ENCODE results near the gene RTF1.

The RTF1 gene

DNA sequence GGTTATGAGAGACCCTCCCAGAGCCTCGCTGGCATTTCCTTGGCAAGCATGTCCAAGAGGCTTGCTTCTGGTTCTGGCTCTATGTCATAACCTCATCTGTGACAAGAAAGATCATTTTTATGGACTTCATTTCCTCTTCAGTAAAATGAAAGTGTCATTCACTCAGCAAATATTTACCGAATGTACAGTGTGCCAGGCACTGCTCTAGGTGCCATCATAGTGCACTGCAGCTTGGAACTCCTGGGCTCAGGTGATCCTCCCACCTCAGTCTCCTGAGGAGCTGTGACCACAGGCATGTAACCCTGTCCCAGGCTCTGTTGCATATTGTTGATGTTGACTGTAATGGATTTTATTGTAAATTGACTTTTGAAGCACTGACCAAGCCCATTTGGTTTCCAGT is 58.0 kb downstream of the RTF1 start:
- no peaks in the 10 kb centered on the region for H3K9me3 ChIP-seq (ENCODE audit: control insufficient read depth, insufficient read depth, low read depth, low read length)
- ChIA-PET CTCF (interaction anchor here (1.5 kb wide), 1 partner anchor 9 kb away, joined by 6 read pairs; no protein-coding TSS in a partner anchor), POLR2A (no interaction called here)
- H3K27ac ChIP-seq (ENCODE audit: extremely low read depth, low read depth, low read length) = no peak overlapping the region
- no peak overlapping the region for H3K4me3 ChIP-seq (ENCODE audit: low read depth, low read length)
- no peaks in the 10 kb centered on the region for H3K4me1 ChIP-seq (ENCODE audit: control insufficient read depth, insufficient read depth, low read length)
- peaks cover 28 to 74% of the 10 kb centered on the region in 2 experiments for H3K36me3 ChIP-seq (ENCODE audit: control insufficient read depth in 2 of 2, insufficient read depth in 1 of 2, low read length in 2 of 2)
- TF ChIP-seq ZNF2 (tag by site-specific recombination; IDR thresholded peaks at IDR 0.05) (no peak), ZBTB21 (tag by site-specific recombination; IDR thresholded peaks at IDR 0.05) (no peak), ZNF354C (tag by site-specific recombination; IDR thresholded peaks at IDR 0.05; ENCODE audit: borderline replicate concordance, low read depth) (no peak), MEIS1 (CRISPR knock-in tag; IDR thresholded peaks at IDR 0.05; ENCODE audit: borderline replicate concordance) (no peak), TSHZ1 (tag by site-specific recombination; IDR thresholded peaks at IDR 0.05; ENCODE audit: borderline replicate concordance) (no peak), ZNF600 (tag by site-specific recombination; IDR thresholded peaks at IDR 0.05) (no peak), ZNF707 (tag by site-specific recombination; IDR thresholded peaks at IDR 0.05) (no peak), ZNF26 (tag by site-specific recombination; IDR thresholded peaks at IDR 0.05) (no peak), HOXD13 (CRISPR knock-in tag; IDR thresholded peaks at IDR 0.05; ENCODE audit: borderline replicate concordance) (no peak), ZNF521 (tag by site-specific recombination; IDR thresholded peaks at IDR 0.05) (no peak), GLIS1 (tag by site-specific recombination; IDR thresholded peaks at IDR 0.05) (no peak), ZNF121 (tag by site-specific recombination; IDR thresholded peaks at IDR 0.05) (no peak), REPIN1 (tag by site-specific recombination; IDR thresholded peaks at IDR 0.05; ENCODE audit: low read depth) (no peak), ZNF302 (tag by site-specific recombination; IDR thresholded peaks at IDR 0.05; ENCODE audit: low read depth) (no peak), SETDB1 (IDR thresholded peaks at IDR 0.05; ENCODE audit: insufficient read length, low read length) (no peak), ZNF544 (tag by site-specific recombination; IDR thresholded peaks at IDR 0.05) (no peak), KLF8 (tag by site-specific recombination; IDR thresholded peaks at IDR 0.05) (no peak)
- TF ChIP-seq, protein P1, sequence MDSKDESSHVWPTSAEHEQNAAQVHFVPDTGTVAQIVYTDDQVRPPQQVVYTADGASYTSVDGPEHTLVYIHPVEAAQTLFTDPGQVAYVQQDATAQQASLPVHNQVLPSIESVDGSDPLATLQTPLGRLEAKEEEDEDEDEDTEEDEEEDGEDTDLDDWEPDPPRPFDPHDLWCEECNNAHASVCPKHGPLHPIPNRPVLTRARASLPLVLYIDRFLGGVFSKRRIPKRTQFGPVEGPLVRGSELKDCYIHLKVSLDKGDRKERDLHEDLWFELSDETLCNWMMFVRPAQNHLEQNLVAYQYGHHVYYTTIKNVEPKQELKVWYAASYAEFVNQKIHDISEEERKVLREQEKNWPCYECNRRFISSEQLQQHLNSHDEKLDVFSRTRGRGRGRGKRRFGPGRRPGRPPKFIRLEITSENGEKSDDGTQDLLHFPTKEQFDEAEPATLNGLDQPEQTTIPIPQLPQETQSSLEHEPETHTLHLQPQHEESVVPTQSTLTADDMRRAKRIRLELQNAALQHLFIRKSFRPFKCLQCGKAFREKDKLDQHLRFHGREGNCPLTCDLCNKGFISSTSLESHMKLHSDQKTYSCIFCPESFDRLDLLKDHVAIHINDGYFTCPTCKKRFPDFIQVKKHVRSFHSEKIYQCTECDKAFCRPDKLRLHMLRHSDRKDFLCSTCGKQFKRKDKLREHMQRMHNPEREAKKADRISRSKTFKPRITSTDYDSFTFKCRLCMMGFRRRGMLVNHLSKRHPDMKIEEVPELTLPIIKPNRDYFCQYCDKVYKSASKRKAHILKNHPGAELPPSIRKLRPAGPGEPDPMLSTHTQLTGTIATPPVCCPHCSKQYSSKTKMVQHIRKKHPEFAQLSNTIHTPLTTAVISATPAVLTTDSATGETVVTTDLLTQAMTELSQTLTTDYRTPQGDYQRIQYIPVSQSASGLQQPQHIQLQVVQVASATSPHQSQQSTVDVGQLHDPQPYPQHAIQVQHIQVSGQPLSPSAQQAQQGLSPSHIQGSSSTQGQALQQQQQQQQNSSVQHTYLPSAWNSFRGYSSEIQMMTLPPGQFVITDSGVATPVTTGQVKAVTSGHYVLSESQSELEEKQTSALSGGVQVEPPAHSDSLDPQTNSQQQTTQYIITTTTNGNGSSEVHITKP (tag by site-specific recombination; IDR thresholded peaks at IDR 0.05) = no peak
- TF ChIP-seq, protein P2, sequence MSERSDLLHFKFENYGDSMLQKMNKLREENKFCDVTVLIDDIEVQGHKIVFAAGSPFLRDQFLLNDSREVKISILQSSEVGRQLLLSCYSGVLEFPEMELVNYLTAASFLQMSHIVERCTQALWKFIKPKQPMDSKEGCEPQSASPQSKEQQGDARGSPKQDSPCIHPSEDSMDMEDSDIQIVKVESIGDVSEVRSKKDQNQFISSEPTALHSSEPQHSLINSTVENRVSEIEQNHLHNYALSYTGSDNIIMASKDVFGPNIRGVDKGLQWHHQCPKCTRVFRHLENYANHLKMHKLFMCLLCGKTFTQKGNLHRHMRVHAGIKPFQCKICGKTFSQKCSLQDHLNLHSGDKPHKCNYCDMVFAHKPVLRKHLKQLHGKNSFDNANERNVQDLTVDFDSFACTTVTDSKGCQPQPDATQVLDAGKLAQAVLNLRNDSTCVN (tag by site-specific recombination; optimal IDR thresholded peaks at IDR 0.05) = no peak
- TF ChIP-seq, protein P3, sequence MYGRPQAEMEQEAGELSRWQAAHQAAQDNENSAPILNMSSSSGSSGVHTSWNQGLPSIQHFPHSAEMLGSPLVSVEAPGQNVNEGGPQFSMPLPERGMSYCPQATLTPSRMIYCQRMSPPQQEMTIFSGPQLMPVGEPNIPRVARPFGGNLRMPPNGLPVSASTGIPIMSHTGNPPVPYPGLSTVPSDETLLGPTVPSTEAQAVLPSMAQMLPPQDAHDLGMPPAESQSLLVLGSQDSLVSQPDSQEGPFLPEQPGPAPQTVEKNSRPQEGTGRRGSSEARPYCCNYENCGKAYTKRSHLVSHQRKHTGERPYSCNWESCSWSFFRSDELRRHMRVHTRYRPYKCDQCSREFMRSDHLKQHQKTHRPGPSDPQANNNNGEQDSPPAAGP (tag by site-specific recombination; IDR thresholded peaks at IDR 0.05) = no peak

All from HEK293 (cell line).